ENCODE measurements around the gene PABPC3. TPM values are rescaled to one million over a fixed set of nuclear protein-coding genes. Genes with fewer than 3 reads are reported as not detected.

The PABPC3 gene
- total RNA-seq, 2 donors from 2014 or later, result 0.15 to 0.35 TPM

- no peak overlapping the region for H3K9ac ChIP-seq (ENCODE audit: extremely low read depth, low read length, poor library complexity, severe bottlenecking)
- H3K4me1 Mint-ChIP-seq, result peaks cover 19% of the 10 kb centered on the region
- H3K4me1 ChIP-seq (ENCODE audit: control insufficient read depth, insufficient read depth, low read length), result no peaks in the 10 kb centered on the region
- H3K27ac Mint-ChIP-seq, result no peak overlapping the region
- peaks cover 13% of the 10 kb centered on the region for H3K9me3 Mint-ChIP-seq
- H3K36me3 Mint-ChIP-seq (ENCODE audit: low read depth), result no peaks in the 10 kb centered on the region
- H3K27ac ChIP-seq (ENCODE audit: low read depth, low read length), result no peak overlapping the region
- H3K27me3 ChIP-seq (ENCODE audit: control insufficient read depth, insufficient read depth, low read length, poor library complexity, severe bottlenecking), result no peaks in the 10 kb centered on the region
- peaks cover 11% of the 10 kb centered on the region for H3K9me3 ChIP-seq (ENCODE audit: control insufficient read depth, low read length)
- peaks cover 4% of the 10 kb centered on the region for H3K27me3 Mint-ChIP-seq (ENCODE audit: insufficient read depth)
- DNase-seq, result no peak
- 94 to 100% methylated on average over 2 to 4 of the region's 4 CpGs for WGBS, 2 experiments (ENCODE audit: insufficient coverage in 1 of 2, insufficient read length in 1 of 2)
- H3K4me3 Mint-ChIP-seq, result no peak overlapping the region
- no peak for TF ChIP-seq CTCF (conservative IDR thresholded peaks at IDR 0.05)
- no peak overlapping the region for H3K4me3 ChIP-seq (ENCODE audit: low read length)
- no peaks in the 10 kb centered on the region for H3K36me3 ChIP-seq (ENCODE audit: control insufficient read depth, insufficient read depth, low read length)
Observed at GRCh38 chr13:25135896-25136295, 40.0 kb downstream of the PABPC3 start.

- Histone ChIP-seq H3K4me3 (ENCODE audit: low read length) (peak overlapping the region; percentile 53), H3K4me1 (ENCODE audit: control insufficient read depth, insufficient read depth, low read length) (no peaks in the 10 kb centered on the region), H3K36me3 (ENCODE audit: control insufficient read depth, insufficient read depth, low read length) (no peaks in the 10 kb centered on the region), H3K27ac (ENCODE audit: low read depth, low read length) (peak overlapping the region; percentile 24), H3K9ac (ENCODE audit: extremely low read depth, low read length, poor library complexity, severe bottlenecking) (no peak overlapping the region), H3K27me3 (ENCODE audit: control insufficient read depth, insufficient read depth, low read length, poor library complexity, severe bottlenecking) (no peaks in the 10 kb centered on the region), H3K9me3 (ENCODE audit: control insufficient read depth, low read length) (peaks cover 11% of the 10 kb centered on the region)
- 9 to 11% methylated on average over 8 to 15 of the region's 15 CpGs for WGBS, 2 experiments (ENCODE audit: insufficient coverage in 1 of 2, insufficient read length in 1 of 2)
- Mint-ChIP-seq H3K36me3 (ENCODE audit: low read depth) (no peaks in the 10 kb centered on the region), H3K4me3 (peak overlapping the region; percentile 20), H3K9me3 (peaks cover 13% of the 10 kb centered on the region), H3K27me3 (ENCODE audit: insufficient read depth) (peaks cover 4% of the 10 kb centered on the region), H3K4me1 (peaks cover 19% of the 10 kb centered on the region), H3K27ac (no peak overlapping the region)
- peak; percentile 80 for DNase-seq
- no peak for TF ChIP-seq CTCF (conservative IDR thresholded peaks at IDR 0.05)
Observed at GRCh38 chr13:25136880-25137787, 41.2 kb downstream of the PABPC3 start.

GRCh38 chr13:25137788-25138115 is 41.8 kb downstream of the PABPC3 start:
- Histone ChIP-seq H3K9me3 (ENCODE audit: control insufficient read depth, low read length) (peaks cover 11% of the 10 kb centered on the region), H3K27ac (ENCODE audit: low read depth, low read length) (peak overlapping the region; percentile 24), H3K4me3 (ENCODE audit: low read length) (peak overlapping the region; percentile 53), H3K36me3 (ENCODE audit: control insufficient read depth, insufficient read depth, low read length) (no peaks in the 10 kb centered on the region), H3K27me3 (ENCODE audit: control insufficient read depth, insufficient read depth, low read length, poor library complexity, severe bottlenecking) (no peaks in the 10 kb centered on the region), H3K4me1 (ENCODE audit: control insufficient read depth, insufficient read depth, low read length) (no peaks in the 10 kb centered on the region), H3K9ac (ENCODE audit: extremely low read depth, low read length, poor library complexity, severe bottlenecking) (no peak overlapping the region)
- peaks cover 19% of the 10 kb centered on the region for H3K4me1 Mint-ChIP-seq
- no peak for DNase-seq
- peaks cover 13% of the 10 kb centered on the region for H3K9me3 Mint-ChIP-seq
- H3K27ac Mint-ChIP-seq, result no peak overlapping the region
- TF ChIP-seq CTCF (conservative IDR thresholded peaks at IDR 0.05), result no peak
- WGBS, 2 experiments (ENCODE audit: insufficient coverage in 1 of 2, insufficient read length in 1 of 2), result 57 to 64% methylated on average over 2 to 3 of the region's 3 CpGs
- H3K36me3 Mint-ChIP-seq (ENCODE audit: low read depth), result no peaks in the 10 kb centered on the region
- H3K4me3 Mint-ChIP-seq, result no peak overlapping the region
- peaks cover 3% of the 10 kb centered on the region for H3K27me3 Mint-ChIP-seq (ENCODE audit: insufficient read depth)

Data from endodermal cell (in vitro differentiated cells).